Cardiac fibroblast (primary cell): ENCODE data around the gene ACSBG1.

Experiments used
- DNase-seq, 2 donors: peaks; one replicate each; pipeline versions ENCODE4 v3.0.0 to v3.0.0-alpha.2; 2010; ENCODE audit warnings: low read depth in 2 of 2
- H3K4me3 ChIP-seq, 2 donors: replicated peaks in 1 of 2; 1 replicate in 1 of 2; 2 replicates in 1 of 2; pipeline ENCODE4 v1.5.1; 2011; ENCODE audit warnings: low read depth in 2 of 2, low read length in 2 of 2, mild to moderate bottlenecking in 2 of 2, moderate library complexity in 1 of 2
- TF ChIP-seq, protein P1 (sequence below): IDR thresholded peaks from one replicate; pipeline ENCODE4 v1.5.1; 2011; ENCODE audit warnings: low read depth, mild to moderate bottlenecking, low read length, inconsistent platforms

Gene ACSBG1

GRCh38 chr15:78125267-78125666 is 109.1 kb downstream of the ACSBG1 start:
- no peak for DNase-seq
- TF ChIP-seq, protein P1, sequence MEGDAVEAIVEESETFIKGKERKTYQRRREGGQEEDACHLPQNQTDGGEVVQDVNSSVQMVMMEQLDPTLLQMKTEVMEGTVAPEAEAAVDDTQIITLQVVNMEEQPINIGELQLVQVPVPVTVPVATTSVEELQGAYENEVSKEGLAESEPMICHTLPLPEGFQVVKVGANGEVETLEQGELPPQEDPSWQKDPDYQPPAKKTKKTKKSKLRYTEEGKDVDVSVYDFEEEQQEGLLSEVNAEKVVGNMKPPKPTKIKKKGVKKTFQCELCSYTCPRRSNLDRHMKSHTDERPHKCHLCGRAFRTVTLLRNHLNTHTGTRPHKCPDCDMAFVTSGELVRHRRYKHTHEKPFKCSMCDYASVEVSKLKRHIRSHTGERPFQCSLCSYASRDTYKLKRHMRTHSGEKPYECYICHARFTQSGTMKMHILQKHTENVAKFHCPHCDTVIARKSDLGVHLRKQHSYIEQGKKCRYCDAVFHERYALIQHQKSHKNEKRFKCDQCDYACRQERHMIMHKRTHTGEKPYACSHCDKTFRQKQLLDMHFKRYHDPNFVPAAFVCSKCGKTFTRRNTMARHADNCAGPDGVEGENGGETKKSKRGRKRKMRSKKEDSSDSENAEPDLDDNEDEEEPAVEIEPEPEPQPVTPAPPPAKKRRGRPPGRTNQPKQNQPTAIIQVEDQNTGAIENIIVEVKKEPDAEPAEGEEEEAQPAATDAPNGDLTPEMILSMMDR = no peak

DNA sequence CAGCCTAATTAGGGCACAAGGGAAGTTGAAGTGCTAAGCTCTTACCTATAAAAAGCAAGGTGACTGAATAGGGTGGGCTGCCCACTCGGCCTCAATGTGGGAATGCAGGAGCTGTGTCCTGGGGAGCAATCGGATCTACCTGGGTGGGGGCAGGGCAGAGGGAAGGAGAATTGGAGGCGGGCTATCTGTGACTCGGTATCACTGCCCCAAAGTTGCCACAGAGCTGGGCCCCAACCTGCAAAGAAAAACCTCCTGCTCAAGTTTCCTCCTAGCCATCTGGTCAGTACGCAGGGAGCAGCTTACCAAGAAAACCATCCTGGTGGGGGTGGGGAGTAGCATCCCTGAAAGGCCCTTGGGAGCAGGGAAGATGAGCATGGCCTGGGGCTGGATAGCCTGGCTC is 113.8 kb downstream of the ACSBG1 start:
- no peak for DNase-seq
- no peak overlapping the region for H3K4me3 ChIP-seq
- TF ChIP-seq, protein P1 = no peak

More at GRCh38 chr15:78125267-78125666, 109.1 kb downstream of the ACSBG1 start:
- no peak overlapping the region for H3K4me3 ChIP-seq
